ENCODE data around the gene TNRC18.

DNA sequence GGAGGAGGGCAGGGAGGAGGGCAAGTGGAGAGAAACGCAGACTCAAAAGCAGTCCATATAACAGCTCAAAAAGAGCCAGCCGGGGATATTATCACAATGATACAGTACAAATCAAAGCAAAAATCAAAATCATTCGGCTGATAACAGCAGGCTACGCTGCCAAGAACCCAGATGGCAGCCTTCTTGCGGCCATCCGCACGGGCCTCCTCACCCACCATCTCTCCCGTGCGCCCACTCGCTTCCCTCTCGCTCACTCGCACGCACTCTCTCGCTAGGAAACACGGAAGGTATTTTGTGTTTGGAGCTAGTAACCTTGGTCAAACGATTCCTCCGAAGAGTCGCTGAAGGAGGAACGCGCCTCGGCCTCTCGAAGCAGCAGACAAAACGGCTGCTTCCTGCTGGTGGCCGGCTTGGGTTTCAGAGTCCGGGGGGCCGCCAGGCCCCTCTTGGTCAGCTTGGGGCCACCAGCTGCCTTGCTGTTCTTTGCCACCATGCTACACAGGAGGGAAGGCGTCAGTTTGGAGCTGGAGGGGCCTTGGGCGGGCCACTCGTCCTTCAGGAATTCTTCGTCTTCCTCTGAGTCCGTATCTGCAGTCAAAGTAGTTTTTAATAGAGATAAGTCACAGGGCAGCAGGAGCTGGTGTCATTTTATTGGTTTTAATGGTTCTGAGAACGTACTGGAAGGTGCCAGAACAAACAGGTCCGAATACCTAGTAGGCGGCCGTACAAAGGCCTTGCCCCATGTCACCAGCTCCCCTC, 71.9 kb downstream of the TNRC18 start:
- TF ChIP-seq ARNTL (CRISPR knock-in tag; IDR thresholded peaks at IDR 0.05; ENCODE audit: borderline replicate concordance, low read depth), result no peak
- TF ChIP-seq ZFP30 (CRISPR knock-in tag; IDR thresholded peaks at IDR 0.05), result no peak
- no peak for TF ChIP-seq GLIS3 (CRISPR knock-in tag; IDR thresholded peaks at IDR 0.05)
- TF ChIP-seq, protein P1, sequence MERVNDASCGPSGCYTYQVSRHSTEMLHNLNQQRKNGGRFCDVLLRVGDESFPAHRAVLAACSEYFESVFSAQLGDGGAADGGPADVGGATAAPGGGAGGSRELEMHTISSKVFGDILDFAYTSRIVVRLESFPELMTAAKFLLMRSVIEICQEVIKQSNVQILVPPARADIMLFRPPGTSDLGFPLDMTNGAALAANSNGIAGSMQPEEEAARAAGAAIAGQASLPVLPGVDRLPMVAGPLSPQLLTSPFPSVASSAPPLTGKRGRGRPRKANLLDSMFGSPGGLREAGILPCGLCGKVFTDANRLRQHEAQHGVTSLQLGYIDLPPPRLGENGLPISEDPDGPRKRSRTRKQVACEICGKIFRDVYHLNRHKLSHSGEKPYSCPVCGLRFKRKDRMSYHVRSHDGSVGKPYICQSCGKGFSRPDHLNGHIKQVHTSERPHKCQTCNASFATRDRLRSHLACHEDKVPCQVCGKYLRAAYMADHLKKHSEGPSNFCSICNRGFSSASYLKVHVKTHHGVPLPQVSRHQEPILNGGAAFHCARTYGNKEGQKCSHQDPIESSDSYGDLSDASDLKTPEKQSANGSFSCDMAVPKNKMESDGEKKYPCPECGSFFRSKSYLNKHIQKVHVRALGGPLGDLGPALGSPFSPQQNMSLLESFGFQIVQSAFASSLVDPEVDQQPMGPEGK (CRISPR knock-in tag; IDR thresholded peaks at IDR 0.05; ENCODE audit: borderline replicate concordance), result no peak
- no peak for TF ChIP-seq SNAI2 (CRISPR knock-in tag; IDR thresholded peaks at IDR 0.05)
- no peak for TF ChIP-seq ISL1 (CRISPR knock-in tag; IDR thresholded peaks at IDR 0.05)
